ENCODE measurements around the gene SYNC. TPM values are rescaled to one million over a fixed set of nuclear protein-coding genes. Genes with fewer than 3 reads are reported as not detected.
"Not testable (repeated sequence)": the region's sequence is repeated elsewhere in the genome, so short reads cannot be mapped to it uniquely, and the experiment has no call there.

SYNC gene
- total RNA-seq, 1 donor from 2014 or later: 0.12 TPM

DNA sequence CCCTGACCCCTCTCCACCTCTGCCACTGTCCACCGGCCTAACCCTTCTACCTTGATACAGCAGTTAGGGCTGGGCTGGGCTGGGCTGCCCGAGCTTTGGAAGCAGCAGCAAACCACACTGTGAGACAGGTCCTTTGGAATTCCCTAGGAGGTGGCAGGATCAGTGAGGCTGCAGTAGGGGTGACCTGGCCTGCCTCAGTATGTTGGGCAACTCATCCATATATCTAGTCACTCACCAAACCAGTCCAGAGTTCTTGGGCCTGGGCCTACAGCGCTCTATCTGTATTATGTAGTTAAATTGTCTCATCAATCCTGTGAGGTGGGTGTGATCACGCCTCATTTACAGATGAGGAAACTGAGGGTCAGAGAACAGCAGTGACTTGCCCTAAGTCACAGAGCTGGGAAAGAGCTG is 13.3 kb upstream of the SYNC start:
- TF ChIP-seq, protein P1, sequence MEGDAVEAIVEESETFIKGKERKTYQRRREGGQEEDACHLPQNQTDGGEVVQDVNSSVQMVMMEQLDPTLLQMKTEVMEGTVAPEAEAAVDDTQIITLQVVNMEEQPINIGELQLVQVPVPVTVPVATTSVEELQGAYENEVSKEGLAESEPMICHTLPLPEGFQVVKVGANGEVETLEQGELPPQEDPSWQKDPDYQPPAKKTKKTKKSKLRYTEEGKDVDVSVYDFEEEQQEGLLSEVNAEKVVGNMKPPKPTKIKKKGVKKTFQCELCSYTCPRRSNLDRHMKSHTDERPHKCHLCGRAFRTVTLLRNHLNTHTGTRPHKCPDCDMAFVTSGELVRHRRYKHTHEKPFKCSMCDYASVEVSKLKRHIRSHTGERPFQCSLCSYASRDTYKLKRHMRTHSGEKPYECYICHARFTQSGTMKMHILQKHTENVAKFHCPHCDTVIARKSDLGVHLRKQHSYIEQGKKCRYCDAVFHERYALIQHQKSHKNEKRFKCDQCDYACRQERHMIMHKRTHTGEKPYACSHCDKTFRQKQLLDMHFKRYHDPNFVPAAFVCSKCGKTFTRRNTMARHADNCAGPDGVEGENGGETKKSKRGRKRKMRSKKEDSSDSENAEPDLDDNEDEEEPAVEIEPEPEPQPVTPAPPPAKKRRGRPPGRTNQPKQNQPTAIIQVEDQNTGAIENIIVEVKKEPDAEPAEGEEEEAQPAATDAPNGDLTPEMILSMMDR (conservative IDR thresholded peaks at IDR 0.05): no peak
- H3K36me3 Mint-ChIP-seq (ENCODE audit: low read depth): no peaks in the 10 kb centered on the region
- H3K4me1 Mint-ChIP-seq: peaks cover 16% of the 10 kb centered on the region
- no peak for DNase-seq (ENCODE audit: low read depth, low spot score)
- H3K27me3 Mint-ChIP-seq (ENCODE audit: low read depth): no peaks in the 10 kb centered on the region
- no peak overlapping the region for H3K27ac Mint-ChIP-seq (ENCODE audit: unreplicated experiment)
- no peaks in the 10 kb centered on the region for H3K9me3 Mint-ChIP-seq
- H3K4me3 Mint-ChIP-seq: no peak overlapping the region

DNA sequence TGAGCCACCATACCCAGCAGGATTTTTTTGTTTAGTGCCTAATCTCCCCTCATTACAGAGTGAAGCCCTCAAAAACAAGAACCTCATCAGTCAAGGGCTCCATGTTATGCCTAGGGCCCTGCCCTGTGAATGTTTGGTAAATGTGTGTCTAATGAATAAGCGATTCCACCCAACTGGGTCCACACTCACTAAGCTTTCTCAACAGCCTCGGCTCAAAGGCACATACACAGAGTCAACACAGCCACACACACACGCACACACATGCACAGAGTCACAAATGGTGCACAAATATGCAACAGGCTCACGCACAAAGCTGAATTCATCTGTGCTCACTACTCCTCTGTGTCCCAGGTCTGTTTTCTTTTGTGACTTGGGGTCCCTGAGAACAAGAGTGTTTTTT is 11.7 kb upstream of the SYNC start:
- no peaks in the 10 kb centered on the region for H3K27me3 Mint-ChIP-seq (ENCODE audit: low read depth)
- no peak overlapping the region for H3K4me3 Mint-ChIP-seq

DNA sequence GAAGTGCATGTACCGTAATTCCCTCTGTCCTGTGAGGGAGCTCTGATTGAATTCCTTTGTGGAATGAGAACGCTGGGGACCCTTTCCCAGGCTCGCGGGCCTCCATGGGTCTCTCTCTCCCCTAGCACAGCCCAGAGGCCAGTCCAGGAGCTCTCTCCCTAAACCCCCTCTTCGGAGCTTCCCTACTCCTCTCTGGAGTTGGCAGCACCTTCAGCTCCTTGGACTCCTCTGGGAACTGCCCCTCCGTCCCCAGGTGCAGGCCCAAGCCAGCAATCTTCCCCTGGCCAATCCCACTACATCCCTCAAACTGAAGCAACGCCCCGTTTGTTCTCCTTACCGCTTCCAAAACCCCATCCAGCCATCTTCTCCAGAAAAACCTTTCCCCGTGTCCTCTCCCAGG is 10.5 kb upstream of the SYNC start:
- no peak for DNase-seq (ENCODE audit: low read depth, low spot score)
- Mint-ChIP-seq H3K27me3 (ENCODE audit: low read depth) (no peaks in the 10 kb centered on the region), H3K4me3 (no peak overlapping the region), H3K36me3 (ENCODE audit: low read depth) (no peaks in the 10 kb centered on the region), H3K27ac (ENCODE audit: unreplicated experiment) (peak overlapping the region; percentile 35), H3K4me1 (peaks cover 20% of the 10 kb centered on the region), H3K9me3 (no peaks in the 10 kb centered on the region)
- TF ChIP-seq, protein P1 (conservative IDR thresholded peaks at IDR 0.05): no peak

More for the DNA sequence above, 11.7 kb upstream of the SYNC start:
- Mint-ChIP-seq H3K4me1 (peaks cover 20% of the 10 kb centered on the region), H3K36me3 (ENCODE audit: low read depth) (no peaks in the 10 kb centered on the region), H3K27ac (ENCODE audit: unreplicated experiment) (no peak overlapping the region), H3K9me3 (no peaks in the 10 kb centered on the region)
- DNase-seq (ENCODE audit: low read depth, low spot score): no peak
- TF ChIP-seq, protein P1 (conservative IDR thresholded peaks at IDR 0.05): no peak

DNA sequence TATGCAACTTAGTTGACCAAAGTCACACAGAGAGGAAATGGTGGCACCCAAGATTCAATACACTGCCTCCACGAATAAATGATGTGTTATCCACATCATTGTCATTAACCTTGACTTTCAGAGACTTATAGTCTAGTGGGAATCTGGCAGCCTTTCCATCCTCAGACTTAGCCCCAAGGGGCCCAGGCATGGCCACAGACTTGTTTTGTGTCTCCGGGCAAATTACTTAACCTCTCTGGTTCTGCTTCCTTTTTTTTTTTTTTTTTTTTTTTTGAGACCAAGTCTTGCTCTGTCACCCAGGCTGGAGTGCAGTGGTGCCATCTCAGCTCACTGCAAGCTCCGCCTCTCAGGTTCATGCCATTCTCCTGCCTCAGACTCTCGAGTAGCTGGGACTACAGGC is 8.7 kb upstream of the SYNC start:
- not testable (repeated sequence) for DNase-seq (ENCODE audit: low read depth, low spot score); H3K27me3 Mint-ChIP-seq (ENCODE audit: low read depth); H3K9me3 Mint-ChIP-seq; H3K4me3 Mint-ChIP-seq; H3K36me3 Mint-ChIP-seq (ENCODE audit: low read depth); H3K27ac Mint-ChIP-seq (ENCODE audit: unreplicated experiment)
- peaks cover 10% of the 10 kb centered on the region for H3K4me1 Mint-ChIP-seq

DNA sequence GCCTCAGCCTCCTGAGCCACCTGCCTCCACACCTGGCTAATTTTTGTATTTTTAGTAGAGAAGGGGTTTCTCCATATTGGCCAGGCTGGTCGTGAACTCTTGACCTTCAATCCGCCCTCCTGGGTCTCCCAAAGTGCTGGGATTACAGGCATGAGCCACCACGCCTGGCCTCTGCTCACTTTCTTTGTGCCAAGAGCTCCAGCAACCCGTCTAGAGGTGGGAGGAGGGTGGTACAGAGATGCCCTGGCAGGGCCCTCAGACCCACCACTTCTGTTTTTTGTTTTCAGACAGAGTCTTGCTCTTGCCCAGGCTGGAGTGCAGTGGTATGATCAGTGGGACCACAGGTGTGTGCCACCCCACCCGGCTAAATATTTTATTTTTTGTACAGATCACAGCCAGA is 6.9 kb upstream of the SYNC start:
- H3K36me3 Mint-ChIP-seq (ENCODE audit: low read depth): no peaks in the 10 kb centered on the region
- H3K4me1 Mint-ChIP-seq: peaks cover 7% of the 10 kb centered on the region
- H3K9me3 Mint-ChIP-seq: no peaks in the 10 kb centered on the region
- H3K27ac Mint-ChIP-seq (ENCODE audit: unreplicated experiment): no peak overlapping the region
- peaks cover 6% of the 10 kb centered on the region for H3K27me3 Mint-ChIP-seq (ENCODE audit: low read depth)
- TF ChIP-seq, protein P1 (conservative IDR thresholded peaks at IDR 0.05): no peak
- DNase-seq (ENCODE audit: low read depth, low spot score): no peak
- H3K4me3 Mint-ChIP-seq: no peak overlapping the region

DNA sequence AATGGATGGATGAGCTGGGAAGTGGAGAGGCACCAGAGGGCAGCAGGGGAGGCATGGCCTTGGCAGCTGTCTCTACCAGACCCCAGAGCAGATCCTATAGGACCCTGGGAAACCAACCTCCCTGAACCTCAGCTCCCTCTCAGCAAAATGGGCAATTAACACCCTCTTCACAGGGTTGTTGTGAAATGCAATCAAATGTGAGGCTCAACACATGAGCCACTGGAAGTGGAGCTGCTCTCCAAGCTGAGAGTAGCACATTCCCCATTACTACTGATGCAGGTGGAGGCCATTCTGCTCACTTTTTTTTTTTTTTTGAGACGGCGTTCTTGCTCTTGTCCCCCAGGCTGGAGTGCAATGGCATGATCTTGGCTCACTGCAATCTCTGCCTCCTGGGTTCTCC is 6.5 kb upstream of the SYNC start:
- Mint-ChIP-seq H3K27ac (ENCODE audit: unreplicated experiment) (no peak overlapping the region), H3K9me3 (no peaks in the 10 kb centered on the region), H3K36me3 (ENCODE audit: low read depth) (no peaks in the 10 kb centered on the region), H3K4me3 (no peak overlapping the region), H3K27me3 (ENCODE audit: low read depth) (peaks cover 10% of the 10 kb centered on the region), H3K4me1 (peaks cover 7% of the 10 kb centered on the region)
- TF ChIP-seq, protein P1 (conservative IDR thresholded peaks at IDR 0.05): no peak
- DNase-seq (ENCODE audit: low read depth, low spot score): no peak

All from neural crest cell (in vitro differentiated cells).